KMS-11 (cell line): ENCODE data around the gene KDM2A.

Source experiments
- H2AFZ ChIP-seq: fragments of 200-600 bp; sonication (generic); 2 replicates; pipeline ENCODE4 v1.6.1; 2016; ENCODE audit warnings: antibody characterized with exemption, mixed run types, low read depth
- H3K27ac ChIP-seq: fragments of 200-600 bp; sonication (generic); 2 replicates; pipeline ENCODE4 v1.6.1; 2016; ENCODE audit warnings: mild to moderate bottlenecking, mixed run types
- H3K27me3 ChIP-seq: fragments of 200-600 bp; sonication (generic); 2 replicates; pipeline ENCODE4 v1.6.1; 2017; ENCODE audit warnings: mild to moderate bottlenecking, low read depth, mixed run types, moderate library complexity; ENCODE audit not compliant: insufficient read depth
- H3K36me3 ChIP-seq: fragments of 200-600 bp; sonication (generic); 2 replicates; pipeline ENCODE4 v1.6.1; 2017; ENCODE audit warnings: mild to moderate bottlenecking, mixed run types; ENCODE audit not compliant: insufficient read depth
- H3K4me1 ChIP-seq: fragments of 200-600 bp; sonication (generic); 2 replicates; pipeline ENCODE4 v1.6.1; 2016; ENCODE audit warnings: mild to moderate bottlenecking, low read depth, mixed run types; ENCODE audit not compliant: poor library complexity, severe bottlenecking
- H3K4me2 ChIP-seq: fragments of 200-600 bp; sonication (generic); 2 replicates; pipeline ENCODE4 v1.7.0; 2016; ENCODE audit warnings: mild to moderate bottlenecking, mixed run types
- H3K4me3 ChIP-seq: fragments of 200-600 bp; sonication (generic); IDR thresholded peaks from 2 replicates; pipeline ENCODE4 v1.6.1; 2017; ENCODE audit warnings: low read depth, low read length, mixed read lengths; ENCODE audit not compliant: insufficient read depth
- H3K79me2 ChIP-seq: fragments of 200-600 bp; sonication (generic); 2 replicates; pipeline ENCODE4 v1.6.1; 2016; ENCODE audit warnings: low read depth, mixed run types; ENCODE audit not compliant: insufficient read depth
- H3K9ac ChIP-seq: fragments of 200-600 bp; sonication (generic); 2 replicates; pipeline ENCODE4 v1.6.1; 2016; ENCODE audit warnings: mild to moderate bottlenecking, mixed run types
- H4K20me1 ChIP-seq: fragments of 200-600 bp; sonication (generic); 2 replicates; pipeline ENCODE4 v1.6.1; 2016; ENCODE audit warnings: mild to moderate bottlenecking, mixed run types; ENCODE audit not compliant: insufficient read depth
- CTCF ChIP-seq: fragments of 200-600 bp; sonication (generic); conservative IDR thresholded peaks from 2 replicates; pipeline ENCODE4 v1.6.1; 2017; ENCODE audit warnings: low read depth, mild to moderate bottlenecking, antibody characterized with exemption, low read length, moderate library complexity, mixed read lengths

Gene KDM2A

GRCh38 chr11:67280341-67280787 is 161.3 kb downstream of the KDM2A start:
- no peak overlapping the region for H2AFZ ChIP-seq
- H3K9ac ChIP-seq, result no peak overlapping the region
- H3K36me3 ChIP-seq, result peaks cover 6% of the 10 kb centered on the region; the same call in 1 of the 2 replicates
- no peaks in the 10 kb centered on the region for H4K20me1 ChIP-seq
- TF ChIP-seq CTCF, result no peak
- H3K4me1 ChIP-seq, result peaks cover 33% of the 10 kb centered on the region
- H3K79me2 ChIP-seq, result peaks cover 22% of the 10 kb centered on the region
- H3K4me3 ChIP-seq, result no peak overlapping the region
- H3K27me3 ChIP-seq, result no peaks in the 10 kb centered on the region
- H3K4me2 ChIP-seq, result no peak overlapping the region
- no peak overlapping the region for H3K27ac ChIP-seq

- Histone ChIP-seq H3K79me2 (peaks cover 17% of the 10 kb centered on the region), H3K27ac (no peak overlapping the region), H3K4me1 (peaks cover 29% of the 10 kb centered on the region), H4K20me1 (no peaks in the 10 kb centered on the region), H3K4me3 (no peak overlapping the region), H3K4me2 (no peak overlapping the region), H3K9ac (no peak overlapping the region), H3K36me3 (peaks cover 7% of the 10 kb centered on the region; the same call in 1 of the 2 replicates), H3K27me3 (no peaks in the 10 kb centered on the region), H2AFZ (no peak overlapping the region)
- TF ChIP-seq CTCF, result no peak
Observed at GRCh38 chr11:67280788-67281551, 161.9 kb downstream of the KDM2A start.

- Histone ChIP-seq H3K4me3 (no peak overlapping the region), H3K27ac (no peak overlapping the region), H3K79me2 (peaks cover 11% of the 10 kb centered on the region), H2AFZ (no peak overlapping the region), H4K20me1 (no peaks in the 10 kb centered on the region), H3K4me2 (no peak overlapping the region), H3K4me1 (peaks cover 26% of the 10 kb centered on the region), H3K36me3 (peaks cover 7% of the 10 kb centered on the region; the same call in 1 of the 2 replicates), H3K27me3 (no peaks in the 10 kb centered on the region), H3K9ac (no peak overlapping the region)
- no peak for TF ChIP-seq CTCF
Observed at GRCh38 chr11:67281552-67282150, 162.6 kb downstream of the KDM2A start.

- no peak overlapping the region for H3K4me3 ChIP-seq
- no peak overlapping the region for H3K4me2 ChIP-seq
- H3K79me2 ChIP-seq, result peaks cover 5% of the 10 kb centered on the region; the same call in 1 of the 2 replicates
- no peak overlapping the region for H3K27ac ChIP-seq
- H3K27me3 ChIP-seq, result no peaks in the 10 kb centered on the region
- peaks cover 26% of the 10 kb centered on the region for H3K4me1 ChIP-seq
- H4K20me1 ChIP-seq, result no peaks in the 10 kb centered on the region
- H2AFZ ChIP-seq, result no peak overlapping the region
- H3K36me3 ChIP-seq, result peaks cover 7% of the 10 kb centered on the region; the same call in 1 of the 2 replicates
- H3K9ac ChIP-seq, result no peak overlapping the region
- no peak for TF ChIP-seq CTCF
Observed at GRCh38 chr11:67282155-67282875, 163.3 kb downstream of the KDM2A start.
